ENCODE results near the gene ALOX5. TPM values are rescaled to one million over a fixed set of nuclear protein-coding genes. Genes with fewer than 3 reads are reported as not detected.
"Not testable (repeated sequence)": the region's sequence is repeated elsewhere in the genome, so short reads cannot be mapped to it uniquely, and the experiment has no call there.

The ALOX5 gene
- total RNA-seq, 1 experiment from 2014 or later, result 3.4 TPM

DNA sequence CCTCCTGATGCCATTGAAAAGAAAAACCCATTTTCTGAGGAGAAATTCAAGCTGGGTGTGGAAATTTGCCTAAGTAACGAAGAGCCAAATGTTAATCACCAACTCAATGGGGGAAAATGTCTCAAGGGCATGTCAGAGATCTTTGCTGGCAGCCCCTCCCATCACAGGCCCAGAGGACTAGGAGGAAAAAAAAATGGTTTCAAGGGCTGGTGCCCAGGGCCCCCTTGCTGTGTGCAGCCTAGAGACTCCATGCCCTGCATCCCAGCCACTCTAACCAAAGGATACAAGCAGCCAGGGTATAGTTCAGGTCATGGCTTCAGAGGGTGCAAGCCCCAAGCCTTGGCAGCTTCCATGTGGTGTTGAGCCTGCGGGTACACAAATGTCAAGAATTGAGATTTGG lies 106.3 kb downstream of the ALOX5 start:
- POLR2A ChIA-PET, result no interaction called here
- peaks cover 31% of the 10 kb centered on the region for H3K9me3 Mint-ChIP-seq
- CTCF ChIA-PET, result no interaction called here
- H3K27ac Mint-ChIP-seq, result no peak overlapping the region
- DNase-seq (ENCODE audit: low spot score) (no peak), ATAC-seq (no peak)
- peaks cover 18% of the 10 kb centered on the region for H3K36me3 Mint-ChIP-seq
- no peak overlapping the region for H3K4me3 Mint-ChIP-seq
- H3K4me1 Mint-ChIP-seq, result no peaks in the 10 kb centered on the region
- TF ChIP-seq ZNF317 (CRISPR knock-in tag; IDR thresholded peaks at IDR 0.05; ENCODE audit: borderline replicate concordance, low read depth) (no peak), CBFB (CRISPR knock-in tag; IDR thresholded peaks at IDR 0.05; ENCODE audit: low read depth) (no peak), JUN (CRISPR knock-in tag; IDR thresholded peaks at IDR 0.05) (no peak), PRRX2 (CRISPR knock-in tag; IDR thresholded peaks at IDR 0.05) (no peak), JAZF1 (CRISPR knock-in tag; IDR thresholded peaks at IDR 0.05) (no peak), SMAD4 (CRISPR knock-in tag; IDR thresholded peaks at IDR 0.05) (no peak), FOXK1 (CRISPR knock-in tag; IDR thresholded peaks at IDR 0.05) (no peak), GRHL2 (CRISPR knock-in tag; IDR thresholded peaks at IDR 0.05; ENCODE audit: insufficient replicate concordance, severe bottlenecking) (no peak), CREM (CRISPR knock-in tag; IDR thresholded peaks at IDR 0.05) (no peak), TEAD4 (CRISPR knock-in tag; IDR thresholded peaks at IDR 0.05) (no peak), KAT7 (CRISPR knock-in tag; IDR thresholded peaks at IDR 0.05; ENCODE audit: borderline replicate concordance) (no peak), ZNF232 (CRISPR knock-in tag; IDR thresholded peaks at IDR 0.05) (no peak), ATF1 (CRISPR knock-in tag; IDR thresholded peaks at IDR 0.05) (no peak), GTF2I (CRISPR knock-in tag; conservative IDR thresholded peaks at IDR 0.05) (no peak), RELA (CRISPR knock-in tag; IDR thresholded peaks at IDR 0.05; ENCODE audit: borderline replicate concordance) (no peak), ZNF396 (CRISPR knock-in tag; IDR thresholded peaks at IDR 0.05; ENCODE audit: borderline replicate concordance) (no peak), SMAD3 (CRISPR knock-in tag; IDR thresholded peaks at IDR 0.05; ENCODE audit: borderline replicate concordance) (no peak)
- TF ChIP-seq, protein P1, sequence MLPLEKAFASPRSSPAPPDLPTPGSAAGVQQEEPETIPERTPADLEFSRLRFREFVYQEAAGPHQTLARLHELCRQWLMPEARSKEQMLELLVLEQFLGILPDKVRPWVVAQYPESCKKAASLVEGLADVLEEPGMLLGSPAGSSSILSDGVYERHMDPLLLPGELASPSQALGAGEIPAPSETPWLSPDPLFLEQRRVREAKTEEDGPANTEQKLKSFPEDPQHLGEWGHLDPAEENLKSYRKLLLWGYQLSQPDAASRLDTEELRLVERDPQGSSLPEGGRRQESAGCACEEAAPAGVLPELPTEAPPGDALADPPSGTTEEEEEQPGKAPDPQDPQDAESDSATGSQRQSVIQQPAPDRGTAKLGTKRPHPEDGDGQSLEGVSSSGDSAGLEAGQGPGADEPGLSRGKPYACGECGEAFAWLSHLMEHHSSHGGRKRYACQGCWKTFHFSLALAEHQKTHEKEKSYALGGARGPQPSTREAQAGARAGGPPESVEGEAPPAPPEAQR (CRISPR knock-in tag; IDR thresholded peaks at IDR 0.05), result no peak
- TF ChIP-seq, protein P2, sequence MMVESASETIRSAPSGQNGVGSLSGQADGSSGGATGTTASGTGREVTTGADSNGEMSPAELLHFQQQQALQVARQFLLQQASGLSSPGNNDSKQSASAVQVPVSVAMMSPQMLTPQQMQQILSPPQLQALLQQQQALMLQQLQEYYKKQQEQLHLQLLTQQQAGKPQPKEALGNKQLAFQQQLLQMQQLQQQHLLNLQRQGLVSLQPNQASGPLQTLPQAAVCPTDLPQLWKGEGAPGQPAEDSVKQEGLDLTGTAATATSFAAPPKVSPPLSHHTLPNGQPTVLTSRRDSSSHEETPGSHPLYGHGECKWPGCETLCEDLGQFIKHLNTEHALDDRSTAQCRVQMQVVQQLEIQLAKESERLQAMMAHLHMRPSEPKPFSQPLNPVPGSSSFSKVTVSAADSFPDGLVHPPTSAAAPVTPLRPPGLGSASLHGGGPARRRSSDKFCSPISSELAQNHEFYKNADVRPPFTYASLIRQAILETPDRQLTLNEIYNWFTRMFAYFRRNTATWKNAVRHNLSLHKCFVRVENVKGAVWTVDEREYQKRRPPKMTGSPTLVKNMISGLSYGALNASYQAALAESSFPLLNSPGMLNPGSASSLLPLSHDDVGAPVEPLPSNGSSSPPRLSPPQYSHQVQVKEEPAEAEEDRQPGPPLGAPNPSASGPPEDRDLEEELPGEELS (CRISPR knock-in tag; IDR thresholded peaks at IDR 0.05), result no peak
- TF ChIP-seq, protein P3, sequence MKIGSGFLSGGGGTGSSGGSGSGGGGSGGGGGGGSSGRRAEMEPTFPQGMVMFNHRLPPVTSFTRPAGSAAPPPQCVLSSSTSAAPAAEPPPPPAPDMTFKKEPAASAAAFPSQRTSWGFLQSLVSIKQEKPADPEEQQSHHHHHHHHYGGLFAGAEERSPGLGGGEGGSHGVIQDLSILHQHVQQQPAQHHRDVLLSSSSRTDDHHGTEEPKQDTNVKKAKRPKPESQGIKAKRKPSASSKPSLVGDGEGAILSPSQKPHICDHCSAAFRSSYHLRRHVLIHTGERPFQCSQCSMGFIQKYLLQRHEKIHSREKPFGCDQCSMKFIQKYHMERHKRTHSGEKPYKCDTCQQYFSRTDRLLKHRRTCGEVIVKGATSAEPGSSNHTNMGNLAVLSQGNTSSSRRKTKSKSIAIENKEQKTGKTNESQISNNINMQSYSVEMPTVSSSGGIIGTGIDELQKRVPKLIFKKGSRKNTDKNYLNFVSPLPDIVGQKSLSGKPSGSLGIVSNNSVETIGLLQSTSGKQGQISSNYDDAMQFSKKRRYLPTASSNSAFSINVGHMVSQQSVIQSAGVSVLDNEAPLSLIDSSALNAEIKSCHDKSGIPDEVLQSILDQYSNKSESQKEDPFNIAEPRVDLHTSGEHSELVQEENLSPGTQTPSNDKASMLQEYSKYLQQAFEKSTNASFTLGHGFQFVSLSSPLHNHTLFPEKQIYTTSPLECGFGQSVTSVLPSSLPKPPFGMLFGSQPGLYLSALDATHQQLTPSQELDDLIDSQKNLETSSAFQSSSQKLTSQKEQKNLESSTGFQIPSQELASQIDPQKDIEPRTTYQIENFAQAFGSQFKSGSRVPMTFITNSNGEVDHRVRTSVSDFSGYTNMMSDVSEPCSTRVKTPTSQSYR (CRISPR knock-in tag; IDR thresholded peaks at IDR 0.05), result no peak
- no peaks in the 10 kb centered on the region for H3K27me3 Mint-ChIP-seq (ENCODE audit: low read depth)

DNA sequence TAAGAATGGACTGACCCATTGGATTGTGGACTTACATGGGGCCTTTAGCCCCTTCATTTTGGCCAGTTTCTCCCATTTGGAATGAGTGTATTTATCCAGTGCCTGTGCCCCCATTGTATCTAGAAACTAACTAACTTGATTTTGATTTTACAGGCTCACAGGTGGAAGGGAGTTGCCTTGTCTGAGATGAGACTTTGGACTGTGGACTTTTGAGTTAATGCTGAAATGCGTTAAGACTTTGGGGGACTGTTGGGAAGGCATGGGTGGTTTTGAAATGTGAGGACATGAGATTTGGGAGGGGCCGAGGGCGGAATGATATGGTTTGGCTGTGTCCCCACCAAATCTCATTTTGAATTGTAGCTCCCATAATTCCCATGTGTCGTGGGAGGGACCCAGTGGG lies 107.1 kb downstream of the ALOX5 start:
- POLR2A ChIA-PET; H3K27me3 Mint-ChIP-seq (ENCODE audit: low read depth); H3K4me3 Mint-ChIP-seq; H3K4me1 Mint-ChIP-seq; DNase-seq (ENCODE audit: low spot score); H3K27ac Mint-ChIP-seq; ATAC-seq; CTCF ChIA-PET: not testable (repeated sequence)
- H3K36me3 Mint-ChIP-seq, result peaks cover 18% of the 10 kb centered on the region
- H3K9me3 Mint-ChIP-seq, result peaks cover 31% of the 10 kb centered on the region

Data from WTC11 (cell line).